Body of pancreas (tissue), 4 donors: ENCODE data around the gene BBOX1.

Experiments
- CTCF ChIP-seq, 7 experiments: fragments of 450-650 bp in 4 of 7; fragments of 200-600 bp in 3 of 7; sonication (generic) in 3 of 7; IDR thresholded peaks; one replicate each; pipeline ENCODE4 v1.5.1; 2016 to 2019; ENCODE audit warnings: antibody characterized with exemption in 7 of 7
- POLR2A ChIP-seq, 3 donors: fragments of 450-650 bp; IDR thresholded peaks; one replicate each; pipeline ENCODE4 v1.6.1; 2016; ENCODE audit warnings: antibody characterized with exemption in 3 of 3, mild to moderate bottlenecking in 2 of 3

DNA sequence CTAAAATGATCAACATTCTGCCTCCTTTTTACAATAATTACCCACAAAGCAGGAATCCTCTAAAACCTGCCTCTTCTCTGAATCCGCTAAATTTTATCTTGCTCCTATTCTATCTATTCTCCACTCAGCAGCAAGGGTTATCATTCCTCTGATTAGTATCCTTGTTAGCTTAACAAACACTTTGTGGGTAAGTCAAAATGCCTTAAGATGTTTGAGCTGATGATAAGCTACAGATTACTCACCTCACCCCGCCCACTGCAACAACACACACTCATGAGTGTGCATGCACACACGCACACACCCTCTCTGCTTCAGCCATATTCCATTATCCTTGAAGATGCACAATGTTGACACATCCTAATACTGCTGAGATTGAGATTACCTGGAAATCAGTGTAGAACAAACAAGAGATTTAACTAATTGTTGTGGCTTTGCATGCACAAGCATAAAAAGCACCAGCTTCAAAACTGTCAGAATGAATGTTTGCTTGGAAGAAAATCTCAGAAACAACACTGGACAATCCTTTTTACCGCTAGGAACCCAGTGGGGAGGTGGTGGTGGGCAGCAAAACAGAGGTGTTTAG lies 130.9 kb downstream of the BBOX1 start:
- TF ChIP-seq CTCF (IDR thresholded peaks at IDR 0.05) (no peak), POLR2A (IDR thresholded peaks at IDR 0.05) (no peak)
